ENCODE measurements around the gene KRTAP4-6.

DNA sequence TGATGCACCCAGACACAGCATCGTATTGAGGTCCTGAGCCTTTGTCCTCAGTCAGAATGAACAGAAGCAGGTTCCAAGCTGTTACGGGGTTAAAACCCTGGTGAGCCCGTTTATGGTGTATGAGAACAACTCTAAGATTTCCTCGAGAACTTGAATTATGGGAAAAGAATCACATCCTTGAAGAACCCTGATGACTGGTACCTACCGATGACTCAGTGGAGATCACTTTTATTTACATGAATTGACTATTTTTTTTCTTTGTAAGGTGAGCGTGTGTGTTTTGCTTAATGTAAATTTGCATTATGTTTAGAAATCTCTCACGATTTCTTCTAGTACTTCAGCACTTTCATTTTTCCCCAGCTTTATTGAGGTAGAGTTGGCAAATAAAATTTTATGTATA is 23.5 kb upstream of the KRTAP4-6 start:
- TF ChIP-seq POLR2A (IDR thresholded peaks at IDR 0.05), result no peak
- TF ChIP-seq, protein P1, sequence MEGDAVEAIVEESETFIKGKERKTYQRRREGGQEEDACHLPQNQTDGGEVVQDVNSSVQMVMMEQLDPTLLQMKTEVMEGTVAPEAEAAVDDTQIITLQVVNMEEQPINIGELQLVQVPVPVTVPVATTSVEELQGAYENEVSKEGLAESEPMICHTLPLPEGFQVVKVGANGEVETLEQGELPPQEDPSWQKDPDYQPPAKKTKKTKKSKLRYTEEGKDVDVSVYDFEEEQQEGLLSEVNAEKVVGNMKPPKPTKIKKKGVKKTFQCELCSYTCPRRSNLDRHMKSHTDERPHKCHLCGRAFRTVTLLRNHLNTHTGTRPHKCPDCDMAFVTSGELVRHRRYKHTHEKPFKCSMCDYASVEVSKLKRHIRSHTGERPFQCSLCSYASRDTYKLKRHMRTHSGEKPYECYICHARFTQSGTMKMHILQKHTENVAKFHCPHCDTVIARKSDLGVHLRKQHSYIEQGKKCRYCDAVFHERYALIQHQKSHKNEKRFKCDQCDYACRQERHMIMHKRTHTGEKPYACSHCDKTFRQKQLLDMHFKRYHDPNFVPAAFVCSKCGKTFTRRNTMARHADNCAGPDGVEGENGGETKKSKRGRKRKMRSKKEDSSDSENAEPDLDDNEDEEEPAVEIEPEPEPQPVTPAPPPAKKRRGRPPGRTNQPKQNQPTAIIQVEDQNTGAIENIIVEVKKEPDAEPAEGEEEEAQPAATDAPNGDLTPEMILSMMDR (IDR thresholded peaks at IDR 0.05), result no peak

Measured in uterus (tissue), 2 donors.